HepG2 (cell line): Measurements from ENCODE around the gene MAPK13. TPM values are rescaled to one million over a fixed set of nuclear protein-coding genes. Genes with fewer than 3 reads are reported as not detected.

Source experiments
- AHR ChIP-seq: IDR thresholded peaks from 2 replicates; pipeline ENCODE4 v1.6.1; 2018; ENCODE audit warnings: missing genetic modification reagents, missing compliant biosample characterization
- CBX5 ChIP-seq: sonication (generic); formaldehyde crosslinking; IDR thresholded peaks from 2 replicates; pipeline ENCODE4 v1.4.0; 2020; ENCODE audit warnings: missing genetic modification reagents, borderline replicate concordance
- CENPT ChIP-seq: sonication (generic); formaldehyde crosslinking; IDR thresholded peaks from 2 replicates; pipeline ENCODE4 v1.8.0; 2022; ENCODE audit warnings: low read depth, mild to moderate bottlenecking, moderate library complexity, missing genetic modification reagents
- FOXC1 ChIP-seq: sonication (generic); formaldehyde crosslinking; IDR thresholded peaks from 2 replicates; pipeline ENCODE4 v1.8.0; 2022; ENCODE audit warnings: mild to moderate bottlenecking, missing genetic modification reagents, borderline replicate concordance
- FOXJ3 ChIP-seq: sonication (generic); formaldehyde crosslinking; IDR thresholded peaks from 2 replicates; pipeline ENCODE4 v1.4.0; 2020; ENCODE audit warnings: missing genetic modification reagents, mild to moderate bottlenecking, borderline replicate concordance
- GLI4 ChIP-seq: sonication (generic); formaldehyde crosslinking; IDR thresholded peaks from 2 replicates; pipeline ENCODE4 v1.5.1; 2020; ENCODE audit warnings: missing genetic modification reagents, mild to moderate bottlenecking, moderate library complexity, borderline replicate concordance
- GMEB1 ChIP-seq: sonication (generic); formaldehyde crosslinking; IDR thresholded peaks from 2 replicates; pipeline ENCODE4 v1.5.1; 2020; ENCODE audit warnings: missing genetic modification reagents, mild to moderate bottlenecking, borderline replicate concordance
- HNF1B ChIP-seq: sonication (generic); formaldehyde crosslinking; IDR thresholded peaks from 2 replicates; pipeline ENCODE4 v1.5.1; 2020; ENCODE audit warnings: mild to moderate bottlenecking, moderate library complexity, missing genetic modification reagents
- IRX3 ChIP-seq: sonication (generic); formaldehyde crosslinking; IDR thresholded peaks from 2 replicates; pipeline ENCODE4 v1.8.1; 2023; ENCODE audit warnings: mild to moderate bottlenecking, low read depth, missing genetic modification reagents, borderline replicate concordance
- KDM4B ChIP-seq: sonication (generic); formaldehyde crosslinking; IDR thresholded peaks from 2 replicates; pipeline ENCODE4 v1.4.0; 2020; ENCODE audit warnings: missing genetic modification reagents
- MTA1 ChIP-seq: sonication (generic); formaldehyde crosslinking; IDR thresholded peaks from 2 replicates; pipeline ENCODE4 v1.4.0; 2020; ENCODE audit warnings: missing genetic modification reagents, mild to moderate bottlenecking, borderline replicate concordance
- RARA ChIP-seq: IDR thresholded peaks from 2 replicates; pipeline ENCODE4 v1.6.1; 2016; ENCODE audit warnings: missing genetic modification reagents, missing compliant biosample characterization
- SNRNP70 ChIP-seq: fragments of 200-400 bp; formaldehyde crosslinking; IDR thresholded peaks from 2 replicates; pipeline ENCODE4 v1.6.1; 2017; ENCODE audit warnings: mild to moderate bottlenecking, low read depth, low read length, moderate library complexity
- SP5 ChIP-seq: IDR thresholded peaks from 2 replicates; pipeline ENCODE4 v1.6.1; 2016; ENCODE audit warnings: low read depth, borderline replicate concordance
- TOPORS ChIP-seq: sonication (generic); formaldehyde crosslinking; IDR thresholded peaks from 2 replicates; pipeline ENCODE4 v1.8.0; 2023; ENCODE audit warnings: mild to moderate bottlenecking, missing genetic modification reagents
- ZBTB1 ChIP-seq: sonication (generic); formaldehyde crosslinking; IDR thresholded peaks from 2 replicates; pipeline ENCODE4 v1.4.0; 2020; ENCODE audit warnings: missing genetic modification reagents, borderline replicate concordance
- ZFP36L2 ChIP-seq: sonication (generic); formaldehyde crosslinking; IDR thresholded peaks from 2 replicates; pipeline ENCODE4 v1.4.0; 2020; ENCODE audit warnings: missing genetic modification reagents
- ZNF138 ChIP-seq: sonication (generic); formaldehyde crosslinking; IDR thresholded peaks from 2 replicates; pipeline ENCODE4 v1.5.0; 2020; ENCODE audit warnings: mild to moderate bottlenecking, low read depth, missing genetic modification reagents
- ZNF264 ChIP-seq: sonication (generic); formaldehyde crosslinking; IDR thresholded peaks from 2 replicates; pipeline ENCODE4 v1.4.0; 2020; ENCODE audit warnings: missing genetic modification reagents
- ZNF34 ChIP-seq: sonication (generic); formaldehyde crosslinking; IDR thresholded peaks from 2 replicates; pipeline ENCODE4 v1.4.0; 2020; ENCODE audit warnings: mild to moderate bottlenecking, missing genetic modification reagents, borderline replicate concordance
- ZNF546 ChIP-seq: sonication (generic); formaldehyde crosslinking; conservative IDR thresholded peaks from 2 replicates; pipeline ENCODE4 v1.8.1; 2023; ENCODE audit warnings: mild to moderate bottlenecking, missing genetic modification reagents
- ZNF7 ChIP-seq: IDR thresholded peaks from 2 replicates; pipeline ENCODE4 v1.6.1; 2016; ENCODE audit warnings: missing biosample characterization, missing genetic modification reagents
- ZNF878 ChIP-seq: sonication (generic); formaldehyde crosslinking; IDR thresholded peaks from 2 replicates; pipeline ENCODE4 v1.8.1; 2023; ENCODE audit warnings: mild to moderate bottlenecking, missing genetic modification reagents, moderate library complexity
- ZNF879 ChIP-seq: sonication (generic); formaldehyde crosslinking; IDR thresholded peaks from 2 replicates; pipeline ENCODE4 v1.8.1; 2023; ENCODE audit warnings: missing genetic modification reagents
- ZNF883 ChIP-seq: sonication (generic); formaldehyde crosslinking; IDR thresholded peaks from 2 replicates; pipeline ENCODE4 v1.5.1; 2020; ENCODE audit warnings: mild to moderate bottlenecking, missing genetic modification reagents; ENCODE audit errors: not compliant biosample characterization
- ZUFSP ChIP-seq: sonication (generic); formaldehyde crosslinking; IDR thresholded peaks from 2 replicates; pipeline ENCODE4 v1.9.0; 2021; ENCODE audit warnings: missing genetic modification reagents, mild to moderate bottlenecking, borderline replicate concordance
- polyA plus RNA-seq, 8 experiments: library from polyadenylated mRNA; depleted of rRNA in 3 of 8; stranded (reverse) in 7 of 8; unstranded in 1 of 8; fragments of >200 nt; fragmentation: Illumina TruSeq in 4 of 8; extraction: Trizol in 4 of 8; gene quantifications; 2 replicates each; pipeline versions ENCODE4 v1.2.1 to v1.2.3, GENCODE V29; 2011 to 2016; ENCODE audit warnings: low read depth in 4 of 8, missing spikeins in 1 of 8, mixed read lengths in 1 of 8; ENCODE audit not compliant: insufficient read depth in 1 of 8
- total RNA-seq, 5 experiments: library from RNA; depleted of rRNA; stranded (reverse); fragments of >200 nt; fragmentation: Illumina TruSeq; extraction: Trizol; gene quantifications; 2 replicates each; pipeline ENCODE4 v1.2.3, GENCODE V29; 2016; ENCODE audit warnings: low read depth in 1 of 5

Gene MAPK13
- total and polyA plus RNA-seq, 2 of the 13 experiments (the other 11 are each of a cell fraction or from before 2014, with no cell fraction given) = 12.7 to 43.4 TPM

- TF ChIP-seq TOPORS (CRISPR knock-in tag) (no peak), FOXJ3 (CRISPR knock-in tag) (no peak), ZNF546 (CRISPR knock-in tag) (no peak), AHR (CRISPR knock-in tag) (no peak), ZNF34 (no peak), GMEB1 (no peak), KDM4B (no peak), ZNF138 (CRISPR knock-in tag) (no peak), FOXC1 (CRISPR knock-in tag) (no peak), CENPT (CRISPR knock-in tag) (no peak), ZNF883 (CRISPR knock-in tag) (no peak), RARA (CRISPR knock-in tag) (0 out of 2 replicates have a peak, but pooled peaks have one; percentile 12), IRX3 (CRISPR knock-in tag) (no peak), ZNF879 (CRISPR knock-in tag) (no peak), SP5 (CRISPR knock-in tag) (peak; percentile 24; the same call in 1 of the 2 replicates), CBX5 (CRISPR knock-in tag) (no peak), ZBTB1 (CRISPR knock-in tag) (no peak), ZNF264 (CRISPR knock-in tag) (no peak), SNRNP70 (no peak), ZNF878 (CRISPR knock-in tag) (no peak), ZNF7 (CRISPR knock-in tag) (no peak), GLI4 (CRISPR knock-in tag) (no peak), ZFP36L2 (CRISPR knock-in tag) (no peak), MTA1 (CRISPR knock-in tag) (no peak), HNF1B (CRISPR knock-in tag) (no peak; the same call in 1 of the 2 replicates), ZUFSP (CRISPR knock-in tag) (no peak)
These were observed 6.8 kb upstream of the MAPK13 start (continued) for GRCh38 chr6:36123270-36124139.
